Lung (tissue), 12 donors: Measurements from ENCODE around the gene PSEN1. TPM values are rescaled to one million over a fixed set of nuclear protein-coding genes. Genes with fewer than 3 reads are reported as not detected.

ENCODE experiments used
- ATAC-seq: fragments of 200-7000 bp; cut with Tn5 transposase; one replicate; pipeline ENCODE4 v1.9.1; 2020; ENCODE audit warnings: moderate number of reproducible peaks; ENCODE audit not compliant: insufficient read depth, low FRiP score
- DNase-seq, 3 donors: peaks; one replicate each; pipeline ENCODE4 v3.0.0-alpha.2; 2013 to 2017
- H3K27ac ChIP-seq, 2 donors: one replicate each; pipeline ENCODE4 v1.5.1; 2013; ENCODE audit warnings: mild to moderate bottlenecking in 2 of 2, moderate library complexity in 2 of 2, control low read depth in 1 of 2, inconsistent platforms in 1 of 2, low read depth in 1 of 2, low read length in 1 of 2
- H3K27me3 ChIP-seq, 3 donors: one replicate each; pipeline ENCODE4 v1.5.1; 2013; ENCODE audit warnings: low read length in 2 of 3; ENCODE audit not compliant: control insufficient read depth in 3 of 3, insufficient read depth in 3 of 3
- H3K36me3 ChIP-seq, 4 donors: one replicate each; pipeline ENCODE4 v1.5.1; 2013; ENCODE audit warnings: low read length in 4 of 4, mild to moderate bottlenecking in 1 of 4, moderate library complexity in 1 of 4; ENCODE audit not compliant: control insufficient read depth in 4 of 4, insufficient read depth in 4 of 4
- H3K4me1 ChIP-seq, 5 donors: one replicate each; pipeline ENCODE4 v1.5.1; 2013; ENCODE audit warnings: low read length in 5 of 5, mild to moderate bottlenecking in 2 of 5, moderate library complexity in 1 of 5; ENCODE audit not compliant: control insufficient read depth in 5 of 5, insufficient read depth in 5 of 5
- H3K4me3 ChIP-seq: one replicate; pipeline ENCODE4 v1.5.1; 2013; ENCODE audit warnings: mild to moderate bottlenecking, control low read depth, moderate library complexity
- H3K9ac ChIP-seq, 2 donors: one replicate each; pipeline ENCODE4 v1.5.1; 2013; ENCODE audit warnings: low read length in 2 of 2, control low read depth in 1 of 2; ENCODE audit not compliant: insufficient read depth in 1 of 2
- H3K9me3 ChIP-seq, 4 donors: one replicate each; pipeline ENCODE4 v1.5.1; 2013; ENCODE audit warnings: low read length in 3 of 4, mild to moderate bottlenecking in 1 of 4, moderate library complexity in 1 of 4; ENCODE audit not compliant: control insufficient read depth in 4 of 4, insufficient read depth in 3 of 4
- WGBS, 2 donors: extraction: QIAGEN DNeasy Blood & Tissue Kit; methylation state at CpG; one replicate each; pipeline ENCODE4 v1.1.7; 2013; 5-methylcytosine and 5-hydroxymethylcytosine counted together
- polyA plus RNA-seq, 2 donors: library from polyadenylated mRNA; stranded (reverse); fragments of 200-250 nt; gene quantifications; one replicate each; pipeline ENCODE4 v1.2.1, GENCODE V29; 2013
- total RNA-seq, 2 donors: library from RNA; depleted of rRNA in 1 of 2; stranded (reverse); fragments of >200 nt in 1 of 2; gene quantifications; one replicate each; pipeline ENCODE4 v1.2.1, GENCODE V29; 2014 to 2021
- TF ChIP-seq, protein P1 (sequence below): IDR thresholded peaks from 2 replicates; pipeline ENCODE4 v1.5.1; 2012; ENCODE audit warnings: mild to moderate bottlenecking; ENCODE audit errors: control extremely low read depth, extremely low read depth
- donor health status: control.
- donor health status: control.
- donor health status: Bipolar disorder and iron deficiency.
- donor health status: healthy.
- donor health status: DM: yes; HTN: yes; CAD: no.

PSEN1 gene
- total and polyA plus RNA-seq, 4 donors, result 33.6 to 64.7 (median 50.6) TPM

DNA sequence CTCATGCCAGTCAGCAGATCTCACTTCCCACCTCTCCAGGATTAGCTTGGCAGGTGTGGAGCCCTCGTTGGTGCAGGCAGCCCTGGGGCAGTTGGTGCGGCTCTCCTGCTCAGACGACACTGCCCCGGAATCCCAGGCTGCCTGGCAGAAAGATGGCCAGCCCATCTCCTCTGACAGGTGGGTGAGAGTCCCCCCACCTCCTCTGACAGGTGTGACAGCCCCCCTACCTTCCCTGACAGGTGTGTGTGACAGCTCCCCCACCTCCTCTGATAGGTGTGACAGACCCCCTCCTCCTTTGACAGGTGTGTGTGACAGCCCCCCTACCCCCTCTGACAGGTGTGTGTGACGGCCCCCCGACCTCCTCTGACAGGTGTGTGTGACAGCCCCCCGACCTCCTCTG, 127.3 kb downstream of the PSEN1 start:
- H3K9ac ChIP-seq, result no peak overlapping the region
- H3K4me3 ChIP-seq, result no peak overlapping the region
- H3K27me3 ChIP-seq, result no peaks in the 10 kb centered on the region
- WGBS, 2 donors, result 81 to 95% methylated on average over 7 of the region's 7 CpGs
- H3K27ac ChIP-seq, result no peak overlapping the region
- TF ChIP-seq, protein P1, sequence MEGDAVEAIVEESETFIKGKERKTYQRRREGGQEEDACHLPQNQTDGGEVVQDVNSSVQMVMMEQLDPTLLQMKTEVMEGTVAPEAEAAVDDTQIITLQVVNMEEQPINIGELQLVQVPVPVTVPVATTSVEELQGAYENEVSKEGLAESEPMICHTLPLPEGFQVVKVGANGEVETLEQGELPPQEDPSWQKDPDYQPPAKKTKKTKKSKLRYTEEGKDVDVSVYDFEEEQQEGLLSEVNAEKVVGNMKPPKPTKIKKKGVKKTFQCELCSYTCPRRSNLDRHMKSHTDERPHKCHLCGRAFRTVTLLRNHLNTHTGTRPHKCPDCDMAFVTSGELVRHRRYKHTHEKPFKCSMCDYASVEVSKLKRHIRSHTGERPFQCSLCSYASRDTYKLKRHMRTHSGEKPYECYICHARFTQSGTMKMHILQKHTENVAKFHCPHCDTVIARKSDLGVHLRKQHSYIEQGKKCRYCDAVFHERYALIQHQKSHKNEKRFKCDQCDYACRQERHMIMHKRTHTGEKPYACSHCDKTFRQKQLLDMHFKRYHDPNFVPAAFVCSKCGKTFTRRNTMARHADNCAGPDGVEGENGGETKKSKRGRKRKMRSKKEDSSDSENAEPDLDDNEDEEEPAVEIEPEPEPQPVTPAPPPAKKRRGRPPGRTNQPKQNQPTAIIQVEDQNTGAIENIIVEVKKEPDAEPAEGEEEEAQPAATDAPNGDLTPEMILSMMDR, result no peak
- DNase-seq (no peak), ATAC-seq (no peak)
- peaks cover 0 to 2% (median 0%) of the 10 kb centered on the region in 4 donors for H3K36me3 ChIP-seq
- H3K9me3 ChIP-seq, result no peaks in the 10 kb centered on the region
- H3K4me1 ChIP-seq, result no peaks in the 10 kb centered on the region

DNA sequence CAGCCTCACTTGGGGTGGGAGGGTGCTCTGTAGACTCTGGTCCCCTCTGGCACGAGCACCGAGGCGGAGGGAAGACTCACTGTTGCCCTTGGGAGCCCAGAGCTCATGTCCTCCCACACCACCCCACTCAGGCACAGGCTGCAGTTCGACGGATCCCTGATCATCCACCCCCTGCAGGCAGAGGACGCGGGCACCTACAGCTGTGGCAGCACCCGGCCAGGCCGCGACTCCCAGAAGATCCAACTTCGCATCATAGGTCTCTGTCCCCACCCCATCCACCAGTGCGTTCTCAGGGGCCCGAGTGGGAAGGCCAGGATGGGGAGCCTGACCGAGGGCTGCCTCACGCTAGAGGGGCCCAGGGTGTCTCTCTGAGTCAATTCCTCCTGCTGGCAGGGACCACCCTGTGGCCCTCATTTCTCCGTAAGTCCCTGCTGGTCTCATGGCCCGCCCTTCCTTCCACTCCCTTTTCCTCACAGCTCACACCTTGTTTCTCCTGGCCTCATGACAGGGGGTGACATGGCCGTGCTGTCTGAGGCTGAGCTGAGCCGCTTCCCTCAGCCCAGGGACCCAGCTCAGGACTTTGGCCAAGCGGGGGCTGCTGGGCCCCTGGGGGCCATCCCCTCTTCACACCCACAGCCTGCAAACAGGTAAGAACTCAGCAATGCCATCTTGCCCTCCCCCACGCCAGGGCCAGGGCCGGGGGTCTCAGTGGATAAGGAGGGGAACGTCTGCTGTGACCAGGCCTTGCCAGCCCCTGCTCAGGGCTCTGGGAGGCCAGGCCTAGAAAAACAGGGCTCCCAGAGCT, 128.0 kb downstream of the PSEN1 start:
- DNase-seq (no peak), ATAC-seq (no peak)
- Histone ChIP-seq H3K4me1 (peaks cover 0 to 2% (median 0%) of the 10 kb centered on the region in 5 donors), H3K36me3 (peaks cover 0 to 2% (median 0%) of the 10 kb centered on the region in 4 donors), H3K27me3 (no peaks in the 10 kb centered on the region), H3K4me3 (no peak overlapping the region), H3K9ac (no peak overlapping the region), H3K9me3 (no peaks in the 10 kb centered on the region), H3K27ac (no peak overlapping the region)
- TF ChIP-seq, protein P1, result no peak
- WGBS, 2 donors, result 89 to 96% methylated on average over 22 to 23 of the region's 23 CpGs

DNA sequence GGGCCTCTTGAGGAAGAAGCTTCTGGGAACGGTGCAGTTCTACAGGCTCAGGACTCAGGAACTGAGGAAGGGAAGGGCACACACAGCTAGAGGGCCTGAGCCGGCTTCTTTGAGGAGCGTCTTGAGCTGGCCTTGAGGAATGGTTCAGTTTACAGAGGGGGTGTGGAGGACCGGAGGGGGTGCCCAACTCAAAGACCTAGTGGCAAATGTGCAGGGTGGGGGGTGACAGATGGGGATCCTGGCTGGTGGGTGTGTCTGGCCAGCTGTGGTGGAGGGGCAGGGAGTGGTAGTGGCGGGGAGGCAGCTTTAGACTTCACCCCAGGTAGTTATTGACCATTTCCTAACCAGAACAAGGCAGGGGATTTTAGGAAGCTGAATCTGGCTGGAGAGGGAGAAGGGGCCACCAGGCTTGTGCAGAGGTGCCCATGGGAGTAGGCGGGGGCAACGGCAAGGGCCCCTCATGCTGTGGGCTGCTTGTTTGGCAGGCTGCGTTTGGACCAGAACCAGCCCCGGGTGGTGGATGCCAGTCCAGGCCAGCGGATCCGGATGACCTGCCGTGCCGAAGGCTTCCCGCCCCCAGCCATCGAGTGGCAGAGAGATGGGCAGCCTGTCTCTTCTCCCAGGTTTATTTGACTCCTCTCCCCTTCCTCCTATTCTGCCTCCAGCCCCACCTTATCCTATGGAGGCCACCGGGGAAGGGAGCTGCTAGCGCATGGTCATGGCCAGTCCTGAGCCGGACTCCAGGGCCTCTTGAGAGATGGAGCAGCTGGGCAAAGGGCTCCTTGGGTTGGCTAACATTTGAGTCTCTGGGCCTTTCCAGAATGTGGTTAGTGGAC, 128.8 kb downstream of the PSEN1 start:
- H3K27ac ChIP-seq, result no peak overlapping the region
- H3K36me3 ChIP-seq, result peaks cover 0 to 2% (median 0%) of the 10 kb centered on the region in 4 donors
- no peaks in the 10 kb centered on the region for H3K9me3 ChIP-seq
- H3K9ac ChIP-seq, result no peak overlapping the region
- H3K27me3 ChIP-seq, result no peaks in the 10 kb centered on the region
- 86 to 87% methylated on average over 18 of the region's 18 CpGs for WGBS, 2 donors
- no peak for DNase-seq
- no peak overlapping the region for H3K4me3 ChIP-seq
- no peak for ATAC-seq
- H3K4me1 ChIP-seq, result peaks cover 0 to 8% (median 4%) of the 10 kb centered on the region in 5 donors
- TF ChIP-seq, protein P1, result no peak
